Thyroid gland (tissue), 4 donors: ENCODE measurements around the gene YPEL2.

Experiments
- POLR2A ChIP-seq, 2 donors: fragments of 450-650 bp; IDR thresholded peaks; one replicate each; pipeline ENCODE4 v1.6.1; 2017; ENCODE audit warnings: antibody characterized with exemption in 2 of 2, mild to moderate bottlenecking in 2 of 2, moderate library complexity in 1 of 2
- TF ChIP-seq, protein P1 (sequence below), 6 experiments: fragments of 200-600 bp in 3 of 6; fragments of 450-650 bp in 3 of 6; sonication (generic) in 3 of 6; IDR thresholded peaks; one replicate each; pipeline ENCODE4 v1.5.1; 2016 to 2019; ENCODE audit warnings: antibody characterized with exemption in 6 of 6, mild to moderate bottlenecking in 2 of 6, inconsistent platforms in 1 of 6, moderate library complexity in 1 of 6

- TF ChIP-seq, protein P1, sequence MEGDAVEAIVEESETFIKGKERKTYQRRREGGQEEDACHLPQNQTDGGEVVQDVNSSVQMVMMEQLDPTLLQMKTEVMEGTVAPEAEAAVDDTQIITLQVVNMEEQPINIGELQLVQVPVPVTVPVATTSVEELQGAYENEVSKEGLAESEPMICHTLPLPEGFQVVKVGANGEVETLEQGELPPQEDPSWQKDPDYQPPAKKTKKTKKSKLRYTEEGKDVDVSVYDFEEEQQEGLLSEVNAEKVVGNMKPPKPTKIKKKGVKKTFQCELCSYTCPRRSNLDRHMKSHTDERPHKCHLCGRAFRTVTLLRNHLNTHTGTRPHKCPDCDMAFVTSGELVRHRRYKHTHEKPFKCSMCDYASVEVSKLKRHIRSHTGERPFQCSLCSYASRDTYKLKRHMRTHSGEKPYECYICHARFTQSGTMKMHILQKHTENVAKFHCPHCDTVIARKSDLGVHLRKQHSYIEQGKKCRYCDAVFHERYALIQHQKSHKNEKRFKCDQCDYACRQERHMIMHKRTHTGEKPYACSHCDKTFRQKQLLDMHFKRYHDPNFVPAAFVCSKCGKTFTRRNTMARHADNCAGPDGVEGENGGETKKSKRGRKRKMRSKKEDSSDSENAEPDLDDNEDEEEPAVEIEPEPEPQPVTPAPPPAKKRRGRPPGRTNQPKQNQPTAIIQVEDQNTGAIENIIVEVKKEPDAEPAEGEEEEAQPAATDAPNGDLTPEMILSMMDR (IDR thresholded peaks at IDR 0.05): no peak
- TF ChIP-seq POLR2A (IDR thresholded peaks at IDR 0.05): peak in 1 of 2 donors; percentile 45
Measured at GRCh38 chr17:59330053-59330942, 1.2 kb upstream of the YPEL2 start.
